Tibial nerve (tissue), 3 donors: ENCODE measurements around the gene HES2.

Source experiments
- POLR2A ChIP-seq, 2 donors: fragments of 450-650 bp; IDR thresholded peaks; one replicate each; pipeline ENCODE4 v1.6.1; 2017; ENCODE audit warnings: antibody characterized with exemption in 2 of 2, mild to moderate bottlenecking in 2 of 2, moderate library complexity in 2 of 2
- TF ChIP-seq, protein P1 (sequence below), 5 experiments: fragments of 200-600 bp in 3 of 5; fragments of 450-650 bp in 2 of 5; sonication (generic) in 3 of 5; IDR thresholded peaks; one replicate each; pipeline ENCODE4 v1.5.1; 2016 to 2019; ENCODE audit warnings: antibody characterized with exemption in 5 of 5, mild to moderate bottlenecking in 3 of 5, moderate library complexity in 2 of 5

GRCh38 chr1:6380037-6380436 lies 39.7 kb downstream of the HES2 start:
- TF ChIP-seq, protein P1, sequence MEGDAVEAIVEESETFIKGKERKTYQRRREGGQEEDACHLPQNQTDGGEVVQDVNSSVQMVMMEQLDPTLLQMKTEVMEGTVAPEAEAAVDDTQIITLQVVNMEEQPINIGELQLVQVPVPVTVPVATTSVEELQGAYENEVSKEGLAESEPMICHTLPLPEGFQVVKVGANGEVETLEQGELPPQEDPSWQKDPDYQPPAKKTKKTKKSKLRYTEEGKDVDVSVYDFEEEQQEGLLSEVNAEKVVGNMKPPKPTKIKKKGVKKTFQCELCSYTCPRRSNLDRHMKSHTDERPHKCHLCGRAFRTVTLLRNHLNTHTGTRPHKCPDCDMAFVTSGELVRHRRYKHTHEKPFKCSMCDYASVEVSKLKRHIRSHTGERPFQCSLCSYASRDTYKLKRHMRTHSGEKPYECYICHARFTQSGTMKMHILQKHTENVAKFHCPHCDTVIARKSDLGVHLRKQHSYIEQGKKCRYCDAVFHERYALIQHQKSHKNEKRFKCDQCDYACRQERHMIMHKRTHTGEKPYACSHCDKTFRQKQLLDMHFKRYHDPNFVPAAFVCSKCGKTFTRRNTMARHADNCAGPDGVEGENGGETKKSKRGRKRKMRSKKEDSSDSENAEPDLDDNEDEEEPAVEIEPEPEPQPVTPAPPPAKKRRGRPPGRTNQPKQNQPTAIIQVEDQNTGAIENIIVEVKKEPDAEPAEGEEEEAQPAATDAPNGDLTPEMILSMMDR (IDR thresholded peaks at IDR 0.05): no peak
- TF ChIP-seq POLR2A (IDR thresholded peaks at IDR 0.05): no peak
